HG03457 (cell line): Measurements from ENCODE around the gene SLC25A29.
"Not testable (repeated sequence)": the region's sequence is repeated elsewhere in the genome, so short reads cannot be mapped to it uniquely, and the experiment has no call there.

Experiments used
- ATAC-seq: cut with Tn5 transposase; IDR thresholded peaks from one replicate; pipeline ENCODE4 v1.9.1; 2021; ENCODE audit warnings: moderate number of reproducible peaks; ENCODE audit not compliant: unreplicated experiment

The SLC25A29 gene, protein sequence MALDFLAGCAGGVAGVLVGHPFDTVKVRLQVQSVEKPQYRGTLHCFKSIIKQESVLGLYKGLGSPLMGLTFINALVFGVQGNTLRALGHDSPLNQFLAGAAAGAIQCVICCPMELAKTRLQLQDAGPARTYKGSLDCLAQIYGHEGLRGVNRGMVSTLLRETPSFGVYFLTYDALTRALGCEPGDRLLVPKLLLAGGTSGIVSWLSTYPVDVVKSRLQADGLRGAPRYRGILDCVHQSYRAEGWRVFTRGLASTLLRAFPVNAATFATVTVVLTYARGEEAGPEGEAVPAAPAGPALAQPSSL

GRCh38 chr14:100306101-100306997 lies at the start of gene SLC25A29:
Gene SLC25A29, minus strand, starts transcription at chr14:100306444. Its CDS starts 212 bp downstream, at chr14:100306232.
- peak; percentile 81 for ATAC-seq

DNA sequence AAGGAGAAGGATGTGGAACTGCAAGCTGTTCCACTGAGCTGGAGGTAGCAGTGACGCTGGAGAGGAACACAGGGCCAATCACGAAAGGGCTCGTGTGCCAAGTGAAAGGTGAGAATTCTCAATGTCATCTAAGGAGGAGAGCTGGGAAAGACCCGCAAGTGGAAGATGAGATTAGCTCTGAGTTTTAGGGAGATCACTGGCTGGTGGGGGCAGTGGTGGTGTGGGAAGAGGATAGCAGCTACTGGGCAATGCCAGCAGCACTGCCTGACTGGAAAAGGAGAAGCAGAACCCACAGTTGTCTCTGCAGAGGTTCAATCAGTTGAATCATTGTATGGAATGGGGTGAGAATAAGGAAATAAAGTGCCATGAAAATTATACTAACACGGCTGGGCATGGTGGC lies 44.7 kb upstream of the SLC25A29 start:
- ATAC-seq, result no peak

- no peak for ATAC-seq
These were observed 44.2 kb upstream of the SLC25A29 start for GRCh38 chr14:100350276-100350926.

DNA sequence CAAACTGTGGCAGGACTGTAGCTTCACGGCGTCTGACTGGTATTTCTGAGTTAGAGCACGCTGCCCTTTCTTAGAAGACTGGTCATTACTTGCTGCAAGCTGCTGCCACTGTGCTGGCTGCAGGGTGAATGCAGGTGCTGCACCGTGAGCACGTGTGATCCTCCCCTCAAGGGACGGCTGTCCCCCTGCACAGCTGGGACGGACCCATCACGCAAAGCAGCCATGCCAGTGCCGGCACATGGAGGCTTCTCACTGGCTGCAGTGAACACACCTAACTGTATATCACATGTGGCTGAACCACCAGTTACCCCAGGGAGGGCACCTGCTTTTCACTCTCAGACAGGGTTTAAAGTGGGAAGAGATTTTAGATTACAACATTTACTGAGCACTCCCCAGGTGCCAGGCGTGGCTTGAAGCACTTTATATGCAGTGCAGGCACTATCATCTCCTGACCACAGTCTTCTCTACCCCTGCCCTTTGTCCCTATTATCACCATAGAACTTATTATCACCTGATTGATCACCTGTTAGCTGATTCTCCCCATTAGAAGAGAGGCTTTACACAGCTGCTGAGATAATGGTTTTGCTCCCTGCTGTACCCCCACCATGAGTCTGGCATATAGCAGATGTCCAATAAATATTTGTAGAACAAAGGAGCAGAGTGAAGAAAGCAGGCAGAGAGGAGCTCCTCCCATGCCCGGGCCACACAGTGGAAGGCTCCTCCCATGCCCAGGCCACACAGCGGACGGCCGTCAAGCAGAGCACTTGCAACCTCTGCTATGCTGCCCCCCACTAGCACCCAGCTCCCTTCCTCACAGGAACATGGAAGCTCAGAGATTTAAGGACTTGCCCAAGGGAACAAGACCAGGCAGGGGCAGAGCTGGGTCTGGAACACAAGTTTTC lies 42.8 kb upstream of the SLC25A29 start:
- no peak for ATAC-seq

GRCh38 chr14:100348253-100348729 lies 42.0 kb upstream of the SLC25A29 start:
- no peak for ATAC-seq

GRCh38 chr14:100346306-100347091 lies 40.3 kb upstream of the SLC25A29 start:
- ATAC-seq, result no peak

DNA sequence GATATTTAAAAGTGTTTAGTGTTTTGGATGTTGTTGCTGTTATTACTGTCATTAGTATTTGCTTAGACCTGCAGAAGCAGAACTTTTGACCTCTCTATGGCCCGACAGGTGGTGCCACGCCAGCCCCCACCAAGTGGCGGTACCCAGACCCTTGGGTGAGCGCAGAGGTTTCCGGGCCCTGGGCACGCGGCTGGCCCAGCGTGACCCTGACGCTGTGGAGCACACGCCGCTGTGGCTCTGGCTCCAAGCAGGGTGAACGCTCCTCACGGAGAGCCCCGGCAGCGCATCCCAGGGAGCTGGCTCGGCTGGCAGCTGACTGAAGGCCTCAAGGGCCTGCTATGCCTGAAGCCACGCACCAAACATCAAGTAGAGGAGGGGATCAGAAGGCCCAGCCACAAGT lies 39.5 kb upstream of the SLC25A29 start:
- ATAC-seq, result no peak

GRCh38 chr14:100344657-100345056 lies 38.4 kb upstream of the SLC25A29 start:
- not testable (repeated sequence) for ATAC-seq

- not testable (repeated sequence) for ATAC-seq
These were observed 36.6 kb upstream of the SLC25A29 start for GRCh38 chr14:100342826-100343225.

GRCh38 chr14:100342195-100342594 lies 36.0 kb upstream of the SLC25A29 start:
- ATAC-seq, result no peak

- ATAC-seq, result no peak
These were observed 35.2 kb upstream of the SLC25A29 start for GRCh38 chr14:100341301-100342031.

GRCh38 chr14:100340423-100340813 lies 34.2 kb upstream of the SLC25A29 start:
- no peak for ATAC-seq

GRCh38 chr14:100339766-100340422 lies 33.6 kb upstream of the SLC25A29 start:
- ATAC-seq, result no peak

DNA sequence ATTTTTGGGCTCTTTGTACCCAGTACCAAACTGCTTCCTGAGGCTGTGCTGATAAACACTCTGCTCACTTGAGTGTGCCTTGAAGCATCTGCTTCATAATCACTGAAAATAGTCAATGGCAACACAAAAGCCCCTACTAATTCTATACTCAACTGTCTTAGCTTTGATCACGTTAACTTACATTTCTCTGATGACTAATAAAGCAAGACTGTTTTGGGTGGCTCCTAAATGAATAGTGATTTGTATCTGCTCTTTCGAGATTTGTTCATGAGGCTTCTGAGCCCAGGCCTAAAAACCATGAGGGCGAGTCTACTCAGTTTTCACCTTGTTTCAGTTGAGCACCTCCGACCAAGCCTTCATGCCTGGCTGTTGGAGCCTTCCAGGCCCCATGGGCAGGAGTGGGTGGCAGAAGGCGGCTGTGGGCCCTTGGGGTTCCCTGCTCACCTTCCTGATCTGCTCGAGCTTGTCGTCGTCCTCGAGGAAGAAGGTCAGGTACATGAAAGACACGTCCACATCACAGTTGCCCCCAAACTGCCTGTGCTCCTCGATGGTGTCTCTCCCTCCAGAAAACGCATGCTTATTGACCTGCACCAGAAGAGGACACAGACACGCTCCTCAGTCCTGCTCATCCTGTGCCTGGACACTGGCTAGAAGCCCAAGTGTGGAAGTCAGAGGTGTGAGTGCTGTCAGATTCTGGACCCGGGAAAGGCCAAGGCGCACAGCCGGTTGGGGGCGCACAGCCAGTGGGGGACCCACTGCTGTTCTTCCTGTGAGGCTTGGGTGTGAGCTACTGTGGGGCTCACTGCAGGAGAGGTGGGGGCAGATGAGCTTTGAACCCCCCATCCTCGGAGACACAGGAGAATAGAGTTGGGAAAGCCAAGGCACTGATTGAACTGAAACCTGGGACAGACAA lies 30.6 kb upstream of the SLC25A29 start:
- no peak for ATAC-seq

DNA sequence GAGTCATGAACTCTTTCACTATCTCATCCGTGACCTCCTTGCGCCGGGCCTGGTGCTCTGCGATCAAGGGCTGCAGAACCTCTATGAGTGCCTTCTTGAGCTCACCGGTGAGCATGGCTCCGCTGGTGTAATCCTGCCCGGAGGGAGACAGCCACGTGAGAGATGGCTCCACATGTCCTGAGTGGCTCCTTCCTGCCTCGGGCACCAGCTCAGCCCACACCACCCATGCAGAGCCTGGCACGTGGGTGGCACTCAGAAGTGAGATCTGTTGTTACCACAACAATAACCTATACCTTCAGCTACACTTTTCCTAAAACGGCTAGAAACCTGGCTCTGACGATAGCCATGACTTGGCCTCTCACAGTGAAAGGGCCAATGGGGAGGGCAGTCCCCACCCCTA lies 28.7 kb upstream of the SLC25A29 start:
- ATAC-seq, result no peak

- ATAC-seq, result no peak
These were observed 27.6 kb upstream of the SLC25A29 start for GRCh38 chr14:100333827-100334226.

DNA sequence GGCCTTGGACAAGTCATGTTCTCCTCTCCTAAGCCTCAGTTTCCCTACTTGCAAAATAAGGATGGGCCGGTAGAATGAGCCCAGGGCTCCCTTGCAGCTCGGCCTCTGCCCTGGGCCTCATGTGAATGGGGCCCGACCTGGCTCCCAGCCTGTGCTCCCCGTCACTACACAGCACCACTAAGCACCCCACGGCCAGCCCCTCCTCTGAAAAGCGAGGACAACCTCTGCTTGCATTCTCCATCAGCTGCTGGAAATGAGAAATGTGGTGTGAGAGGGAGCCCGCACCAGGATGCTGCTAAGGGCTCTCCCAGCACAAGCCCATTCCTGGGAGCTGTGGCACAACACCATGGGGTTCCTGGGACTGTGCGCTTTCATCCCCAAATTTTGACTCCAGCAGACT lies 27.1 kb upstream of the SLC25A29 start:
- ATAC-seq, result no peak
